ENCODE results near the gene FRMPD2. TPM values are rescaled to one million over a fixed set of nuclear protein-coding genes. Genes with fewer than 3 reads are reported as not detected.
"Not testable (repeated sequence)": the region's sequence is repeated elsewhere in the genome, so short reads cannot be mapped to it uniquely, and the experiment has no call there.

FRMPD2 gene
- total and polyA plus RNA-seq, 2 donors from 2014 or later = 0.34 to 0.47 TPM

DNA sequence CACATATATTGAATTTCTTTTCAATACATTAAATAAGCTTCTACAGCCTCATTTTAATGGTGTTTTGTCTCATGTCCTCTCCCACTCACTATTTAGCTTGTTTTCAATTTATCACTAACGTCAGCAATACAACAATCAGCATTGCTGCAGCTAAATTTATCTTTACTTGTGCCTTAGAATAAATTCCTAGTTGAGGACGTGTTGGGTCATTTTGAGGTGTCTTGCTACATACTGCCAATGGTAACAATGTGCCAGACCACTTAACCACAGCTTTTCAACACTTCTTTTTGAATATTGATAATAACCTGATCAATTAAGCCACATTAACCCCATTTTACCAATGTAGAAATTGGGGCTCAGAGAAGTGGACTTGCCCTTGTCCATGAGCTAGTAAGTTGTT is 26.0 kb downstream of the FRMPD2 start:
- DNase-seq (no peak), FAIRE-seq (no peak)
- TF ChIP-seq, protein P1, sequence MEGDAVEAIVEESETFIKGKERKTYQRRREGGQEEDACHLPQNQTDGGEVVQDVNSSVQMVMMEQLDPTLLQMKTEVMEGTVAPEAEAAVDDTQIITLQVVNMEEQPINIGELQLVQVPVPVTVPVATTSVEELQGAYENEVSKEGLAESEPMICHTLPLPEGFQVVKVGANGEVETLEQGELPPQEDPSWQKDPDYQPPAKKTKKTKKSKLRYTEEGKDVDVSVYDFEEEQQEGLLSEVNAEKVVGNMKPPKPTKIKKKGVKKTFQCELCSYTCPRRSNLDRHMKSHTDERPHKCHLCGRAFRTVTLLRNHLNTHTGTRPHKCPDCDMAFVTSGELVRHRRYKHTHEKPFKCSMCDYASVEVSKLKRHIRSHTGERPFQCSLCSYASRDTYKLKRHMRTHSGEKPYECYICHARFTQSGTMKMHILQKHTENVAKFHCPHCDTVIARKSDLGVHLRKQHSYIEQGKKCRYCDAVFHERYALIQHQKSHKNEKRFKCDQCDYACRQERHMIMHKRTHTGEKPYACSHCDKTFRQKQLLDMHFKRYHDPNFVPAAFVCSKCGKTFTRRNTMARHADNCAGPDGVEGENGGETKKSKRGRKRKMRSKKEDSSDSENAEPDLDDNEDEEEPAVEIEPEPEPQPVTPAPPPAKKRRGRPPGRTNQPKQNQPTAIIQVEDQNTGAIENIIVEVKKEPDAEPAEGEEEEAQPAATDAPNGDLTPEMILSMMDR (IDR thresholded peaks at IDR 0.05; ENCODE audit: borderline replicate concordance, extremely low read depth, insufficient read depth) = no peak
- intact Hi-C loops (cut with DNase I) = no loop called here
- Histone ChIP-seq H3K4me3 (ENCODE audit: low read length in 3 of 3) (no peak overlapping the region), H3K27ac (ENCODE audit: low read depth in 2 of 2, low read length in 2 of 2) (no peak overlapping the region), H3K9ac (ENCODE audit: low read length in 3 of 3) (no peak overlapping the region), H3K36me3 (ENCODE audit: control insufficient read depth in 2 of 3, insufficient read depth in 3 of 3, low read length in 3 of 3) (no peaks in the 10 kb centered on the region), H3K9me3 (ENCODE audit: control insufficient read depth in 2 of 3, insufficient read depth in 1 of 3, low read length in 3 of 3) (no peaks in the 10 kb centered on the region), H3K27me3 (ENCODE audit: control insufficient read depth, insufficient read depth, low read length) (no peaks in the 10 kb centered on the region), H3K4me1 (ENCODE audit: control insufficient read depth in 2 of 3, insufficient read depth in 2 of 3, low read depth in 1 of 3, low read length in 3 of 3) (peaks cover 0 to 16% (median 13%) of the 10 kb centered on the region in 3 donors)

GRCh38 chr10:48247680-48248079 is 26.8 kb downstream of the FRMPD2 start:
- H3K9ac ChIP-seq (ENCODE audit: low read length in 3 of 3) = no peak overlapping the region
- intact Hi-C loops (cut with DNase I) = no loop called here
- no peaks in the 10 kb centered on the region for H3K9me3 ChIP-seq (ENCODE audit: control insufficient read depth in 2 of 3, insufficient read depth in 1 of 3, low read length in 3 of 3)
- no peak for FAIRE-seq
- no peak for DNase-seq
- TF ChIP-seq, protein P1 (IDR thresholded peaks at IDR 0.05; ENCODE audit: borderline replicate concordance, extremely low read depth, insufficient read depth) = no peak
- H3K4me3 ChIP-seq (ENCODE audit: low read length in 3 of 3) = no peak overlapping the region
- H3K4me1 ChIP-seq (ENCODE audit: control insufficient read depth in 2 of 3, insufficient read depth in 2 of 3, low read depth in 1 of 3, low read length in 3 of 3) = peaks cover 0 to 13% (median 12%) of the 10 kb centered on the region in 3 donors
- H3K27me3 ChIP-seq (ENCODE audit: control insufficient read depth, insufficient read depth, low read length) = no peaks in the 10 kb centered on the region
- H3K27ac ChIP-seq (ENCODE audit: low read depth in 2 of 2, low read length in 2 of 2) = no peak overlapping the region
- H3K36me3 ChIP-seq (ENCODE audit: control insufficient read depth in 2 of 3, insufficient read depth in 3 of 3, low read length in 3 of 3) = no peaks in the 10 kb centered on the region

- Histone ChIP-seq H3K36me3 (ENCODE audit: control insufficient read depth in 2 of 3, insufficient read depth in 3 of 3, low read length in 3 of 3) (no peaks in the 10 kb centered on the region), H3K9me3 (ENCODE audit: control insufficient read depth in 2 of 3, insufficient read depth in 1 of 3, low read length in 3 of 3) (no peaks in the 10 kb centered on the region), H3K27ac (ENCODE audit: low read depth in 2 of 2, low read length in 2 of 2) (no peak overlapping the region), H3K4me3 (ENCODE audit: low read length in 3 of 3) (no peak overlapping the region), H3K27me3 (ENCODE audit: control insufficient read depth, insufficient read depth, low read length) (no peaks in the 10 kb centered on the region), H3K9ac (ENCODE audit: low read length in 3 of 3) (no peak overlapping the region), H3K4me1 (ENCODE audit: control insufficient read depth in 2 of 3, insufficient read depth in 2 of 3, low read depth in 1 of 3, low read length in 3 of 3) (peaks cover 0 to 8% (median 5%) of the 10 kb centered on the region in 3 donors)
- FAIRE-seq = no peak
- TF ChIP-seq, protein P1 (IDR thresholded peaks at IDR 0.05; ENCODE audit: borderline replicate concordance, extremely low read depth, insufficient read depth) = no peak
- intact Hi-C loops (cut with DNase I) = no loop called here
- DNase-seq = no peak
These were observed 28.0 kb downstream of the FRMPD2 start for GRCh38 chr10:48246501-48246900.

GRCh38 chr10:48245977-48246376 is 28.5 kb downstream of the FRMPD2 start:
- Histone ChIP-seq H3K36me3 (ENCODE audit: control insufficient read depth in 2 of 3, insufficient read depth in 3 of 3, low read length in 3 of 3) (no peaks in the 10 kb centered on the region), H3K27me3 (ENCODE audit: control insufficient read depth, insufficient read depth, low read length) (no peaks in the 10 kb centered on the region), H3K4me1 (ENCODE audit: control insufficient read depth in 2 of 3, insufficient read depth in 2 of 3, low read depth in 1 of 3, low read length in 3 of 3) (peaks cover 0 to 3% (median 0%) of the 10 kb centered on the region in 3 donors), H3K27ac (ENCODE audit: low read depth in 2 of 2, low read length in 2 of 2) (no peak overlapping the region), H3K4me3 (ENCODE audit: low read length in 3 of 3) (no peak overlapping the region), H3K9me3 (ENCODE audit: control insufficient read depth in 2 of 3, insufficient read depth in 1 of 3, low read length in 3 of 3) (no peaks in the 10 kb centered on the region), H3K9ac (ENCODE audit: low read length in 3 of 3) (no peak overlapping the region)
- no peak for FAIRE-seq
- no peak for DNase-seq
- TF ChIP-seq, protein P1 (IDR thresholded peaks at IDR 0.05; ENCODE audit: borderline replicate concordance, extremely low read depth, insufficient read depth) = no peak
- intact Hi-C loops (cut with DNase I) = no loop called here

GRCh38 chr10:48243921-48244320 is 30.6 kb downstream of the FRMPD2 start:
- H3K27me3 ChIP-seq (ENCODE audit: control insufficient read depth, insufficient read depth, low read length); intact Hi-C loops (cut with DNase I); H3K9me3 ChIP-seq (ENCODE audit: control insufficient read depth in 2 of 3, insufficient read depth in 1 of 3, low read length in 3 of 3); H3K9ac ChIP-seq (ENCODE audit: low read length in 3 of 3); H3K4me3 ChIP-seq (ENCODE audit: low read length in 3 of 3); DNase-seq; H3K36me3 ChIP-seq (ENCODE audit: control insufficient read depth in 2 of 3, insufficient read depth in 3 of 3, low read length in 3 of 3); H3K4me1 ChIP-seq (ENCODE audit: control insufficient read depth in 2 of 3, insufficient read depth in 2 of 3, low read depth in 1 of 3, low read length in 3 of 3); H3K27ac ChIP-seq (ENCODE audit: low read depth in 2 of 2, low read length in 2 of 2); FAIRE-seq: not testable (repeated sequence)
